Measurements from ENCODE around the gene ANKZF1.

DNA sequence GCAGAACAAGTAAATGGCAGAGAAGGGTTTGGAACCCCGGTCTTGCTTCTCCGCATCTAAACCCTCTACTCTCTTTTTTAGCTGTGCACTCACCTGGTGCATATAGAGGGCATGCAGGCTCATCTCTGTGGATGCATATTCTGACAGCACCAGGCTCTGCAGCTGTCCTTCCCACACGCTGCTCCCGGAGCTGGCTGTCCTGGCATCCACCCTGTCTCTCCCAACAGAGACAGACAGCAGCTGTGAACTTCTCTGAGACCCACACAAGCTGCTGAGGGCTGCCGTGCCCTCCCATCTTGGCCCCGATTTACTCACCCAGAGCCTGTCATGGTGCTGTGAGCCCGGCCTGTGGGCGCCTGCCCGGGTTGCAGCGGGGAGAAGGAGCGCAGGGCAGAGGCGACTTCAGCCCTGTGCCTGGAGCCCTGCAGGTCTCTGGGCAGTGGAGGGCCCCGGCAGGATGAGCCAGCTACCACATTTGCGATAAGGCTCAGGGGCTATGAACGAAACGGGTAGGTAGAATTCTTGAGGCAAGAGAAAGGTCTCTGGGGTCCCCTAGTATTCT is 7.6 kb upstream of the ANKZF1 start:
- no peak for TF ChIP-seq POLR2A (IDR thresholded peaks at IDR 0.05)
- TF ChIP-seq, protein P1, sequence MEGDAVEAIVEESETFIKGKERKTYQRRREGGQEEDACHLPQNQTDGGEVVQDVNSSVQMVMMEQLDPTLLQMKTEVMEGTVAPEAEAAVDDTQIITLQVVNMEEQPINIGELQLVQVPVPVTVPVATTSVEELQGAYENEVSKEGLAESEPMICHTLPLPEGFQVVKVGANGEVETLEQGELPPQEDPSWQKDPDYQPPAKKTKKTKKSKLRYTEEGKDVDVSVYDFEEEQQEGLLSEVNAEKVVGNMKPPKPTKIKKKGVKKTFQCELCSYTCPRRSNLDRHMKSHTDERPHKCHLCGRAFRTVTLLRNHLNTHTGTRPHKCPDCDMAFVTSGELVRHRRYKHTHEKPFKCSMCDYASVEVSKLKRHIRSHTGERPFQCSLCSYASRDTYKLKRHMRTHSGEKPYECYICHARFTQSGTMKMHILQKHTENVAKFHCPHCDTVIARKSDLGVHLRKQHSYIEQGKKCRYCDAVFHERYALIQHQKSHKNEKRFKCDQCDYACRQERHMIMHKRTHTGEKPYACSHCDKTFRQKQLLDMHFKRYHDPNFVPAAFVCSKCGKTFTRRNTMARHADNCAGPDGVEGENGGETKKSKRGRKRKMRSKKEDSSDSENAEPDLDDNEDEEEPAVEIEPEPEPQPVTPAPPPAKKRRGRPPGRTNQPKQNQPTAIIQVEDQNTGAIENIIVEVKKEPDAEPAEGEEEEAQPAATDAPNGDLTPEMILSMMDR (IDR thresholded peaks at IDR 0.05) = no peak

All from prostate gland (tissue), 2 donors.